Gastrocnemius medialis (tissue), 4 donors: ENCODE data around the gene PGM1.

ENCODE experiments used
- CTCF ChIP-seq, 5 experiments: fragments of 450-650 bp in 3 of 5; fragments of 200-600 bp in 2 of 5; sonication (generic) in 2 of 5; IDR thresholded peaks in 4 of 5; conservative IDR thresholded peaks in 1 of 5; 1 replicate in 4 of 5; 2 replicates in 1 of 5; pipeline ENCODE4 v1.5.1; 2016 to 2019; ENCODE audit warnings: antibody characterized with exemption in 5 of 5, mild to moderate bottlenecking in 3 of 5, moderate library complexity in 3 of 5
- POLR2A ChIP-seq, 2 donors: fragments of 450-650 bp; IDR thresholded peaks; one replicate each; pipeline ENCODE4 v1.6.1; 2017; ENCODE audit warnings: antibody characterized with exemption in 2 of 2, mild to moderate bottlenecking in 2 of 2, moderate library complexity in 2 of 2

GRCh38 chr1:63621698-63622097 is 28.5 kb downstream of the PGM1 start:
- TF ChIP-seq CTCF (IDR thresholded peaks at IDR 0.05 in 4 of 5, conservative IDR thresholded peaks at IDR 0.05 in 1 of 5), result no peak
- no peak for TF ChIP-seq POLR2A (IDR thresholded peaks at IDR 0.05)
